SU-DHL-6 (cell line): ENCODE data around the gene FAM114A1.

Experiments
- H2AFZ ChIP-seq: fragments of 200-600 bp; sonication (generic); 2 replicates; pipeline ENCODE4 v1.6.1; 2014; ENCODE audit warnings: low read depth, mild to moderate bottlenecking, moderate library complexity, mixed read lengths, antibody characterized with exemption, low read length; ENCODE audit not compliant: severe bottlenecking
- H3F3A ChIP-seq: fragments of 200-600 bp; shearing (Covaris generic); 2 replicates; pipeline ENCODE4 v1.6.0; 2016; ENCODE audit warnings: antibody characterized with exemption, mild to moderate bottlenecking; ENCODE audit not compliant: insufficient read depth
- H3K27ac ChIP-seq: fragments of 200-600 bp; sonication (generic); 2 replicates; pipeline ENCODE4 v1.5.1; 2016; ENCODE audit warnings: low read depth, mild to moderate bottlenecking, low read length, moderate library complexity, mixed read lengths
- H3K27me3 ChIP-seq: fragments of 200-600 bp; sonication (generic), shearing (Covaris generic); 2 replicates; pipeline ENCODE4 v1.6.0; 2014; ENCODE audit warnings: mild to moderate bottlenecking, low read length
- H3K36me3 ChIP-seq: fragments of 200-600 bp; sonication (generic); 2 replicates; pipeline ENCODE4 v1.6.1; 2014; ENCODE audit warnings: mild to moderate bottlenecking, low read length, mixed read lengths
- H3K4me2 ChIP-seq: fragments of 300-600, 200-600 bp; shearing (Covaris generic), sonication (generic); 2 replicates; pipeline ENCODE4 v1.6.0; 2014; ENCODE audit warnings: low read length, low read depth, mild to moderate bottlenecking; ENCODE audit not compliant: poor library complexity, severe bottlenecking
- H3K4me3 ChIP-seq: fragments of 200-600 bp; sonication (generic); 2 replicates; pipeline ENCODE4 v1.5.1; 2014; ENCODE audit warnings: antibody characterized with exemption, low read length, mild to moderate bottlenecking, mixed read lengths; ENCODE audit not compliant: insufficient read depth, poor library complexity, severe bottlenecking
- H3K79me2 ChIP-seq: fragments of 200-600 bp; sonication (generic); 2 replicates; pipeline ENCODE4 v1.6.1; 2014; ENCODE audit warnings: mild to moderate bottlenecking, low read length, moderate library complexity; ENCODE audit not compliant: insufficient read depth
- H3K9ac ChIP-seq: fragments of 200-600 bp; sonication (generic); 2 replicates; pipeline ENCODE4 v1.7.0; 2014; ENCODE audit warnings: mild to moderate bottlenecking, low read length
- H3K9me2 ChIP-seq: fragments of 200-600 bp; sonication (generic); replicated peaks from 2 replicates; pipeline ENCODE4 v1.6.1; 2014; ENCODE audit warnings: low read length; ENCODE audit not compliant: insufficient read depth
- H3K9me3 ChIP-seq: fragments of 200-600 bp; sonication (generic); 2 replicates; pipeline ENCODE4 v1.6.1; 2014; ENCODE audit warnings: low read length, mixed read lengths; ENCODE audit not compliant: insufficient read depth
- H4K20me1 ChIP-seq: fragments of 200-600 bp; sonication (generic); 2 replicates; pipeline ENCODE4 v1.6.1; 2014; ENCODE audit warnings: low read depth, mild to moderate bottlenecking, antibody characterized with exemption, low read length, moderate library complexity, mixed read lengths
- CTCF ChIP-seq: fragments of 200-600 bp; sonication (generic); IDR thresholded peaks from one replicate; pipeline ENCODE4 v1.5.1; 2017; ENCODE audit warnings: antibody characterized with exemption, mild to moderate bottlenecking, low read length, moderate library complexity; ENCODE audit not compliant: insufficient read depth, poor library complexity, severe bottlenecking
- EZH2phosphoT487 ChIP-seq: fragments of 200-600 bp; sonication (generic), shearing (Covaris generic); conservative IDR thresholded peaks from 2 replicates; pipeline ENCODE4 v1.6.1; 2018; ENCODE audit warnings: mild to moderate bottlenecking, antibody characterized with exemption, low read length, moderate library complexity, mixed read lengths

The FAM114A1 gene

GRCh38 chr4:38837849-38838248, 29.8 kb upstream of the FAM114A1 start:
- Histone ChIP-seq H3K4me3 (no peak overlapping the region), H3F3A (no peaks in the 10 kb centered on the region), H4K20me1 (no peaks in the 10 kb centered on the region), H3K9me3 (no peaks in the 10 kb centered on the region), H3K27ac (no peak overlapping the region), H3K27me3 (no peaks in the 10 kb centered on the region), H3K4me2 (no peak overlapping the region), H3K9ac (no peak overlapping the region), H3K9me2 (no peaks in the 10 kb centered on the region), H3K36me3 (peaks cover 40% of the 10 kb centered on the region), H3K79me2 (peaks cover 93% of the 10 kb centered on the region), H2AFZ (no peak overlapping the region)
- TF ChIP-seq CTCF (no peak), EZH2phosphoT487 (no peak)

GRCh38 chr4:38842994-38843393, 24.6 kb upstream of the FAM114A1 start:
- Histone ChIP-seq H3K4me2 (no peak overlapping the region), H3K9ac (no peak overlapping the region), H3K9me3 (no peaks in the 10 kb centered on the region), H3F3A (peaks cover 6% of the 10 kb centered on the region; the same call in 1 of the 2 replicates), H3K4me3 (no peak overlapping the region), H2AFZ (no peak overlapping the region), H4K20me1 (no peaks in the 10 kb centered on the region), H3K79me2 (peaks cover 84% of the 10 kb centered on the region), H3K9me2 (no peaks in the 10 kb centered on the region), H3K27ac (no peak overlapping the region), H3K27me3 (no peaks in the 10 kb centered on the region), H3K36me3 (peaks cover 18% of the 10 kb centered on the region)
- TF ChIP-seq CTCF (no peak), EZH2phosphoT487 (no peak)

- Histone ChIP-seq H3K79me2 (peaks cover 73% of the 10 kb centered on the region), H3K36me3 (peaks cover 14% of the 10 kb centered on the region), H3K9me2 (no peaks in the 10 kb centered on the region), H3F3A (peaks cover 6% of the 10 kb centered on the region; the same call in 1 of the 2 replicates), H3K4me3 (no peak overlapping the region), H2AFZ (no peak overlapping the region), H4K20me1 (no peaks in the 10 kb centered on the region), H3K9ac (no peak overlapping the region), H3K9me3 (no peaks in the 10 kb centered on the region), H3K27ac (no peak overlapping the region), H3K27me3 (no peaks in the 10 kb centered on the region), H3K4me2 (no peak overlapping the region)
- no peak for TF ChIP-seq CTCF
- no peak for TF ChIP-seq EZH2phosphoT487
Measured at GRCh38 chr4:38846015-38846414, 21.6 kb upstream of the FAM114A1 start.
